Stimulated activated CD8-positive, alpha-beta memory T cell treated with anti-CD3 and anti-CD28 coated beads, Interleukin-15, amount 100 ng/mL, for 24 hours (primary cell): ENCODE results near the gene RAD51B.
"Not testable (repeated sequence)": the region's sequence is repeated elsewhere in the genome, so short reads cannot be mapped to it uniquely, and the experiment has no call there.

ENCODE experiments used
- DNase-seq: peaks from one replicate; pipeline ENCODE4 v3.0.0-alpha.2; 2020; ENCODE audit warnings: low read depth

Gene RAD51B

GRCh38 chr14:67819563-67820421 lies at the start of gene RAD51B:
Gene RAD51B (plus strand): TSS chr14:67819779.
- peak; percentile 65 for DNase-seq

GRCh38 chr14:67773844-67774377 lies 45.7 kb upstream of the RAD51B start:
- no peak for DNase-seq

GRCh38 chr14:67776653-67777322 lies 42.8 kb upstream of the RAD51B start:
- no peak for DNase-seq

DNA sequence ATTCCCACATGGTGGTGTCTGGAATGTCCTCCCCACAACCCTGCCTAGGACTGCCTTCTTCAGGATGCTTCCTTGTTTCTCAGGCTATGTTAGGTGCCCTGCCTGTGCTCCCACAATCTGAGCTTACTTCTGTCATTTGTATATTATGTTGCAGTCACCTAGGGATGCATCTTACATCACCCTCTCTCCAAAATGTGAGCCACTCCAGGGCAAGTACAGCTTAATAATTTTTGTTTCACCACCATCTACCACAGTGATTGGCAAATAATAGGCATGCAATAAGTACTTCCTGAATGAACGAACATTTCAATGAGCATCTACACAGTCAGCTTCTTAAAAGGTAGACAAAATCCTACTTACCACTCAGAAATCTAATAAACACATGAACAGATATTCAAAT lies 40.8 kb upstream of the RAD51B start:
- DNase-seq, result no peak

DNA sequence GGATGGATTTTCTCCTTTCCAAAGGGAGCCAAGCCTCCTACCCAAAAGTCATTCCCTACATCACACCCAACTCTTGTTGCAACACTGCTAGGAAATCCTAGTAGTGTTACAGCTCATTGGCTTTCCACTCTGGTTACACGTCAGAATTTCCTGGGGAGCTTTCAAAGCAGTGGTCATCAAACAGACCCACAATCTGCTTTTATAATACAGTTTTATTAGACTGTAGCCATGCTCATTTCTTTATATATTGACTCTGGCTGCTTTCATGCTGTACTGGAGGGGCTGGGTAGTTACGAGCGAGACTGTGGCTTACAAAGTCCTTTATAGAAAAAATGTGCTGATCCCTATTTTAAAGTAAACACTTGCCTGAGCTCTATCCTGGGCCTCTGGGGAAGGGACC lies 37.5 kb upstream of the RAD51B start:
- DNase-seq, result no peak

DNA sequence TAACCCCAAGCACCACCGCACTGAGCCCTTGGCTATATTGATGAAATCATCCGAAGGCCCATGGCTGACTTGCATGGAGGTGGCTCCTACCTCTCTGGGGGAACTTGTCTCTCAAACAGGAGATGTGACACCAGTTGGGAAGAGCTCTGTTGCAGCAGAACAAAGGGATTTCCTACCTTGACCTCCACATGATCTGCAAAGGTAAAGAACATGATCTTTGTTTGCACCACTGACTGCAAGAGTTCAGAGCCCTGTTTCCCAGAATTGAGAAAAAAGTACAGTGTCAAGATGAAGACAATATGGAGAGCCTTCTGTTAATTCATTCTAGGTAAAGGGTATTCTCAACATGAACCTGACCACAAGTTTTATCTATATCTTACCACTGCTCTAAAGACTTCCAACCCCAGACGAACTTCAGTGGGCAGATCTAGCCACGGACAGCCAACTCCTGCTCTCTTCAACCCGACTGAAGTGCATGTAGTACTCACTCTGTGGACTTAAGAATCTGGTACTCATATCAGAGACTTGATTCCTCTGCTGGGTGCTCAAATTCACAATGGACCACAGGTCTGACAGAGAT lies 35.2 kb upstream of the RAD51B start:
- DNase-seq, result no peak

GRCh38 chr14:67785270-67786109 lies 34.1 kb upstream of the RAD51B start:
- DNase-seq, result no peak

DNA sequence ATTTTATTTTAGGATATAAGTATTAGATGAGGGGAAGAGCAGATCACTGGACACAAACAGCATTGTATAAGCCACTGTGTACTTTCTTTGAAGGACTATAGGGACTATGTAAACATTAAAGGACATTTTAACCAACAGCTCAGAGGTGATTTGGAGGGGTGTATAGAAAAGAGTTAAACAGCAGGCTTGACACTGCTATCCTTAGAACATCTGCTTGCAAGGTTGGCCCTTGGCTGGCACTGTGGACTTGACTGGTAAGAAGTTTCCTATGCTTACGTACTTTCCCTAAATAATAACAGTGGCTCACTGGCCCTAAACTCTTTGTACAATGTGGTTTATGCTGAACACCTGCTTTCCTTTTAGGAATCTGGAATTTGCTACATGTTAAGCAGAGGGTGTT lies 31.9 kb upstream of the RAD51B start:
- DNase-seq, result no peak

DNA sequence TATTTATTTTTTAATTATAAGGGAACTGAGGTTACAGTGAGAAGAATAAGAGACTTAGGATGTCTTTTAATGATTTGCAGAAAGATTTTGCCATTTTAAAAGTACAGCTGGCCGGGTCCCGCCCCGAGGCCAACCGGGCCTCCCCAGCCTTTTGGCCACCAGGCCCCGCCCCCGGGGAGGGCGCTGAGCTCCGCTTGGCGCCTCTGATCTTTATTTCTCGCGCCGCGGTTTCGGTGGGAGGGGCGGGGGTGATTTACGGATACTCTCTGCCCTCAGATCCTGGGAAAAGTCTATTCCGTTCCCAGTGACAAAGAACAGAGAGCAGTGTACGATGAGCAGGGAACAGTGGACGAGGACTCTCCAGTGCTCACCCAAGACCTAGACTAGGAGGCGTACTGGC lies 20.8 kb upstream of the RAD51B start:
- DNase-seq, result no peak

DNA sequence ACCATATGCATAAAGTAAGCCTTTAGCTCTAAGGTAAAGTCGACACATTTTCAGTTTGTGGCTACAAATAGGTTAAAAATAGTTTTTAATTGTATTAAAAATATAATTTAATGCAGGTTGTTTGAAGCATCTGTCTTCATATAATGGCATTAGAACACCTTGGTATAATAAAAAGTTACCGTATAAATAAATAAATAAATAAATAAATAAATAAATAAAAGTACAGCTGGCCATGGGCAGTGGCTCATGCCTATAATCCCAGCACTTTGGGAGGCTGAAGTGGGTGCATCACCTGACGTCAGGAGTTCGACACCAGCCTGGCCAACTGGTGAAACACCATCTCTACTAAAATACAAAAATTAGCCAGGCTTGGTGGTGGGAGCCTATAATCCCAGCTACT lies 18.8 kb upstream of the RAD51B start:
- DNase-seq, result no peak

DNA sequence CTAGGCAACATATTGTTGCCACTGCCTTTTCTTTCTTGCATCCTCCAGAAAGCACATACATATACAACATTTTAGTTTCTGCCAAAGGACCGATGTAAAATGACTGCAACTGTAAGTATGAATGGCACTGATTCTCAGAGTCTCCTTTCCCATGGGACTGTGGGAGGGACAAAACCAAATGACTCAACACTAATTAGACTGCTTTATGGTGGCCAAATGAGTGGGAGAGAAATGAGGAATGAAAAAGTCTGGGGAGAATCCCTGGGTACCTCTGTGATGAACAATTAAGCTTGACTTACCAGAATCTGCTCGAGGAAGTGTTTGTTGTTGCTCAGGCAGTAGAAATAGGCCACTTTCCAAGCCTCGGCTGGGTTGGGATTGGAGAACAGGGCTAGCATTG lies 13.3 kb upstream of the RAD51B start:
- DNase-seq, result no peak

DNA sequence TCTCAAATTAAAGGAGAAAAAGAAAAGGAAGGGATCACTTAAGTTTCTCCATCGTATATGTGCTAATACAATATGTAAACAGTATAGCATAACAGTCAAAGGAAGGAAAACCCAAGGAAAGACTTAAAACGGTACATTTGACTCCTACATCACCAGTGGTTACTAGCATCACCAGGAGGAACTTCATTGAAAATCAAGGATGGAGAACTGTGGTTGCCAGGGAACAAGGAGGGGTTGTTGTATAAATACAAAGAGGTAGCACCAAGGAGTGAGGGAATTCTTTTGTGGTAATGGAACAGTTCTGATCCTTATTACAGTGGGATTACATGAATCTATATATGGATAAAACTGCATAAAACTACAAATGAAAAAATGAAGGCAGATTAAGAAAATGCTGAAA lies 4.8 kb upstream of the RAD51B start:
- DNase-seq, result no peak

- no peak for DNase-seq
Observed at GRCh38 chr14:67815573-67816225, 3.9 kb upstream of the RAD51B start.

DNA sequence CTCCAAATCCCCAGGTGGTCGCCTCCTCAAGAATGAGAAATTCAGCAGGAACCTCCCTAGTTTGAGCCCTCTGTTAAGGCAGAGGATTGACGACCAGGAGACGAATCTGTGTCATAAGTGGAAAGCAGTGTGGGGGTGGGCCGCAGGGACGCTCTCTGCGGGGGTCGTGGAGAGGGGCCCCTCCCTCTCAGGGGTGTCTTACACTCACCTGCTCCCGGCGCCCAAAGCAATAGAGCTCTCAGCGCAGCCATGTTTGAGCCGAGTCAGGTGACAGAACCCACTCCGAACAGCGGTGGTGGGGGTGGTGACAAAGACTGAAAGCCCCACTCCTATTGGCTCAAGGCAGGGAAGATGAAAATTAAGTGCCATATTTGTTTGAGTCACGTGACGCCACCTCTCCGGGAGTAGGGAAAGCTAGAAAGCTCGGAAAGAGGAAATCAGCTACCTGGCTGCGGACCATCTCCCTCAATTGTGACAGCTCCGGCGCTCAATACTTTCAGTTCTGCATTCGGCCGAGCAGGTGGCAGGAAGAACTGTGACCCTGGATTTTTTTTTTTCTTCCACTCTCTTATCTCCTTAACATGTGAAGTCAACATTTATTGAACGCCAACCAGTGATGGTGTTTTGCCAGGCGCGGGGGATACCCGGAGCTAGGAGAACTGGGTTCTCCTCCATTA lies 3.1 kb upstream of the RAD51B start, which contains the start of gene ZFYVE26:
ZFYVE26 (minus strand) TSS at position 265 of the 677 bp plus-strand sequence. CDS start 627 bp downstream, outside the sequence.
- DNase-seq, result peak; percentile 55

GRCh38 chr14:67817750-67818438 lies 1.7 kb upstream of the RAD51B start:
- DNase-seq, result no peak

DNA sequence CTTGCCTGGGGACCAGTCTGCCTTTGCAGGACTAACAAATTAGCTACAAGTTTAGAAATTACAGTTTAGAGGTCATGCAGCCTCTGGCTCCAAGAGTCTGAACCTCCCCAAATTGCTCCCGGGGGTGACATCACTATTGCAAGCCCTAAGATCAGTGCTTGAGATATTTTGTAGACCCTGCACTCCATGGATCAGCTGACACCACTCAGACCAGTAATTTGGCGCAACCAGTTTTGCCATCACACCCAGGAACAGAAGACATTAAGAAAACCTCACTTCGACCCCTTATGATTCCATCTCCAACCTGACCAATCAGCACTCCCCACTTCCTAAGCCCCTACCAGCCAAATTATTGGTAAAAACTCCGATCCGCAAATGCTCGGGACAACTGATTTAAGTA lies 1.1 kb upstream of the RAD51B start:
- DNase-seq, result not testable (repeated sequence)

DNA sequence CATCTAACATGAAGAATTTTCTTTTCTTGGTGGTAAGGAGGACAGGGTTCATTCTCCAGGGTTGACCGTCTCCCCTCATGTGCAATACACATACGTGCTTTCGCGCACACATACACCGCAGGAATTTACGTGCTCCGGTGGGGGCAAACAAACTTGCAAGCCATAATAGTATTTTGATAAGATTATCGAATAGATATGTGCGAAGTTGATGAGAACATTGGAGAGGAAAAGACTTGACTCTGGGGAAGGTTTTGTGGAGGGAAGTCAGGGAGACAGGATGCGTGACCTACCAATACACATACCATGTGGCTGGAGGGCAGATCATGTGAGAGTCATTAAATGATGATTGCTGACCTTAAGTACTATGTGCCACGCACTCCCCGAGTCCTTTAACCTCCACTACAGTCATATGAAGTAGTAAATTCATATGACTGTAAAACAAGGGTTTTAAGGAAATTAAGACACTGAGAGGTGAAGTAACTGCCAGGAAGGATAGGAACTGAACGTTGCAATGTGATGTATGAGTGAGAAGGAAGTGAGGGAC lies 921 bp downstream of the RAD51B start:
- DNase-seq, result no peak

GRCh38 chr14:67821121-67821520 lies 1.5 kb downstream of the RAD51B start:
- DNase-seq, result no peak

DNA sequence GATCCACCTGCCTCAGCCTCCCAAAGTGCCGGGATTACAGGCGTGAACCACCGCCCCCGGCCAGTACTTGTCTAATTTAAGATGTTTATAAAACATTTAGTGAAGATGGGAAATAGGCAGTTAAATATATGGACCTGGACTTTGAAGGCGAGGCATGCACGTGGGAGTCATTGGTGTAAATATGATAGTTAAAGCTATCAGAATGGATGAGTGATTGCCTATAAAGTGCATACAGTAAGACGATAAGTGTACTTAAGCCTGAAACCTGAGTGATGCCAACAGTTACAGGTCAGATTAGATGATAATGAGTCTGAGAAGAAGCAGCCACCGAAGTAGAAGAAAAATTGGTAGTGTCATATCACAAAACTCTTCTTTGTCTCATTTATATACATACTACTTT lies 11.5 kb downstream of the RAD51B start:
- DNase-seq, result no peak

DNA sequence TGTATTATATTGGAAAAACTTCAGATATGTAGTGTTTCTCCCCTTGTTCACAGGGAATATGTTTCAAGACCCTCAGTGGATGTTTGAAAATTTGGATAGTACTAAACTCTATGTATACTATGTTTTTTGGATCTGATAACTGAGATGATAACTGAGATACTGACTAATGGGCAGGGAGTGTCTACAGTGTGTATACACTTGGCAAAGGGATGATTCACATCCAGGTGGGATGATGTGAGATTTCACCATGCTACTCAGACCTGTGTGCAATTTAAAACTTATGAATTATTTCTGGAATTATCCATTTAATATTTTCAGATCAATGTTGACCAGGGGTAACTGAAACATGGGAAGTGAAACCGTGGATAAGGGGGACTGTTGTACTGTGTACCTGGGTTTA lies 13.8 kb downstream of the RAD51B start:
- no peak for DNase-seq
